GM19372 (cell line): ENCODE results near the gene SCAMP2.

ENCODE experiments used
- ATAC-seq: cut with Tn5 transposase; IDR thresholded peaks from one replicate; pipeline ENCODE4 v1.9.1; 2021; ENCODE audit warnings: mild to moderate bottlenecking, low read depth, moderate library complexity; ENCODE audit not compliant: unreplicated experiment

Gene SCAMP2

DNA sequence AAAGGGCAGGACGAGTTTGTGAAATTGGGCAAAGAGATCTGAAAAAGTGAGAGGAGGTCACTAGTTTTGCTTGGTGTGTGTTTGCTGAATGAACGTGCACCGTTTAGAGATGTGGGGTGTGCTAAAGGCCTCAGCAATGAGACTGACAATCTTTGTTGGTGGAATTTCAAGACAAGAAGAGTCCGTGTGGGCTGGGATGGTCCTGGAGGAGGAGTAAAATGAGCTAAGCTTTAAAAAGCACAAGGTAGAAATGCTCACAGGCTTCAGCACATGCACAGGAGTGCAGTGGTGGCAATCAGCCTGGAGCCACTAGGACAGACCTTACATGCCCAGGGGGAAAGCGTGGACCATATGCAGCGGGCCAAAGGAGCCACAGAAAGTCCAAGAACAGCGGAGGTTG is 48.2 kb downstream of the SCAMP2 start:
- ATAC-seq, result no peak

DNA sequence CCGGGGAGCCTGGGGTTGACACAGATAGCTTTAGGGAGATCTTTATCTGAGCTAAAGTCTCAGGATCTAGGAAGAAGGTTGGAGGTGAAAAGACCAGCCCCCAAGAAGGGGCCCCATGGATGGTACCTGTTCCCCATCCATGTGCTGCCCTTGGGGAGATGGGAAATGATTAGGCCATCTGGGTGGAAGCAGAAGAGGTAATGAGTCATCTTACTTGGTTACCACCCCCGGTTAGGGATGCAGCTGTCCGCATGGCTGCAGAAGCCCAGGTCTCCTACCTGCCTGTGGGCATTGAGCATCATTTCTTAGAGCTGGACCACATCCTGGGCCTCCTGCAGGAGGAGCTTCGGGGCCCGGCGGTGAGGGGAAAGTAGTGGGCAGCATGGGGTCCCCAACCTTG is 49.8 kb downstream of the SCAMP2 start:
- no peak for ATAC-seq

DNA sequence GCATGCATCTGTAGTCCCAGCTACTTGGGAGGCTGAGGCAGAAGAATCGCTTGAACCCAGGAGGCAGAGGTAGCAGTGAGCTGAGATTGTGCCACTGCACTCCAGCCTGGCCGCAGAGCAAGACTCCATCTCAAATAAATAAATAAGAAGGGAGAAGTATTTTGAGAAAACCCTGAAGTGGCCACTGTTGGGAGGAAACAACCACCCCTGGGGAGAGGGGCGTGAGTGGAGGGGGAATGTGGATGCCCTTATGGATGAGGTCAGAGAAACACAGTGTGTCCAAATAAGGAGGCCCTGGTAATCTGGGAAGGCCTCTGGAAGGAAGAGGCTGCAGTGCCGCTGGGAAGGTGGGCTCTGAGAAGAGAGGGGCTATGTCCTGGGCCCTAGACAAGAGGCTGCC is 50.9 kb downstream of the SCAMP2 start:
- ATAC-seq, result no peak

DNA sequence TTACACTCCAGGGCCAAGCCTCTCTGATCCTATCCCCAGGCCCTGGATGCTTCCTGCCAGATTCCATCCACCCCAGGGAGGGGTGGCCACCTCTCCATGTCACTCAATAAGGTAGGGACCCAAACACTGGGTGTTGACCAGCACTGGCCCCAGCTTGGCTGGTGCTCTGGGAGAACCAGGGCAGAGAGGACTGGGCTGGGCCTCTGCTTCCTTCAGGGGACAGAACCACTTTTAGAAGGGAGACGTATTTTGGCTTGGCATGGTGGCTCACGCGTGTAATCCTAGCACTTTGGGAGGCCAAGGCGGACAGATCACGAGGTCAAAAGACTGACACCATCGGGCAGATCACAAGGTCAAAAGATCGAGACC is 51.4 kb downstream of the SCAMP2 start:
- no peak for ATAC-seq

DNA sequence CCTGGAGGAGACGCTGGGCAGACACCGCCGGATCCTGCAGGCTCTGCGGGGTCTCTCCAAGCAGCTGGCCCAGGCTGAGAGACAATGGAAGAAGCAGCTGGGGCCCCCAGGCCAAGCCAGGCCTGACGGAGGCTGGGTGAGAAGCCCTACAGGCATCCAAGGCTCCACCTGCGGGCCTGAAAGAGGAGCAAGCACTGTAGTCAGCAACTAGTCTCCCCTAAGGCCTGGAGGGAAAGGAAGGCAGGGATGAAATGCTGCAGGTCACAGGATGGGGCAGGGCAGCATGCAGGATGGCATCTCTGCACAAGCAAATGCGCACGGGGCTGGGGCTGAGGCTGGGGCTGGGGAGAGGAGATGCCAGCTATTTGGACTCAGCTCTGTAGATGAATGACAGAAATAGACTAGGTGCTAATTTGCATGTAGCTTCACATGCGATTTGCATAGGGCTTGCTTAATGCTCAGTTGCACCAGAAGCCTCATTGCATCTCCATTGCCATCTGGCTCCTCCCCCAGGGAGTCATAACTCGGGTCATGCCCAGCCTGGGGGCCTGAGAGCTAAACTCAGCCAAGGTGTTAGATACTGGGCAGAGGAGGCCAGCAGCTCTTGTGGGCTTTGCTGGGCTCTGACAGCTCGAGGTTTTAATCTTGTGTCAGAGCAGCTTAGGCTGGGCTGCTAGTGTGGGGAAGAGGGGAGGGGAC is 51.9 kb downstream of the SCAMP2 start:
- ATAC-seq, result no peak

DNA sequence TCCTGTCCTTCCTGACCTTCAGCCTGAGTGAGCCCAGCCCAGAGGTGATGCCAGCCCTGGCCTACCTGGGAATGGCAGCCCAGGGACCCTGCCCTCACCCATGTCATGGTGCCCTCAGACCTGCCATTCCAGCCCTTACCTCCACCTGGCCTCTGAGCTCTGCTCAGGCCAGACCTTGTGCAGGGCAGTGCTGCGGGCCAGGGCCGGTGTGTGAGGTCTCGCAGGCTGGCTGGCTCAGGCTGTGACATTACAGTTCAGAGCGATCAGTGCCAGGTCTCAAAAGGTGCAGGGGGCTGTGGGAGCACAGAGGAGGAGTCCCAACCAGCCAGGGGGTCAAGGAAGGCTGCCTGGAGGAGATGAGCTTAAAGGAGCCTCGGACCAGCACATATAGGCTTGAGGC is 53.1 kb downstream of the SCAMP2 start:
- no peak for ATAC-seq

DNA sequence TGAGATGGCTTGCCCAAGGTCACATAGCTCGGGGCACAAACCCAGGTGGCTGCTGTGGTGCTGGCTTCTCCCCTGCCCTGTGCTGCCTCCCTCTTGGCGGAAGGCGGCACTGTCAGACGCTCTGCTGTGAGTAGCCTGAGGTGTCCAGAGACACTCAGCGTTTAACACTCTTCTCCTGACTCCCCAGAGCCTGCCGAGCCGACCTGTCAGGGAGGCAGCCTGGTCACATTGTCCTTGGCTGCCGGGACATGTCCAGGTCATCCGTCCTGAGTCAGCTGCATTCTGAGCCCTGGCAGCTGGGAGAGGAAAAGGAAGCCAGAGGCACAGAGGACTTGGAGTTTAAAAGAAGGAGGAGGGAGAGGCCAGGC is 55.8 kb downstream of the SCAMP2 start:
- ATAC-seq, result no peak

DNA sequence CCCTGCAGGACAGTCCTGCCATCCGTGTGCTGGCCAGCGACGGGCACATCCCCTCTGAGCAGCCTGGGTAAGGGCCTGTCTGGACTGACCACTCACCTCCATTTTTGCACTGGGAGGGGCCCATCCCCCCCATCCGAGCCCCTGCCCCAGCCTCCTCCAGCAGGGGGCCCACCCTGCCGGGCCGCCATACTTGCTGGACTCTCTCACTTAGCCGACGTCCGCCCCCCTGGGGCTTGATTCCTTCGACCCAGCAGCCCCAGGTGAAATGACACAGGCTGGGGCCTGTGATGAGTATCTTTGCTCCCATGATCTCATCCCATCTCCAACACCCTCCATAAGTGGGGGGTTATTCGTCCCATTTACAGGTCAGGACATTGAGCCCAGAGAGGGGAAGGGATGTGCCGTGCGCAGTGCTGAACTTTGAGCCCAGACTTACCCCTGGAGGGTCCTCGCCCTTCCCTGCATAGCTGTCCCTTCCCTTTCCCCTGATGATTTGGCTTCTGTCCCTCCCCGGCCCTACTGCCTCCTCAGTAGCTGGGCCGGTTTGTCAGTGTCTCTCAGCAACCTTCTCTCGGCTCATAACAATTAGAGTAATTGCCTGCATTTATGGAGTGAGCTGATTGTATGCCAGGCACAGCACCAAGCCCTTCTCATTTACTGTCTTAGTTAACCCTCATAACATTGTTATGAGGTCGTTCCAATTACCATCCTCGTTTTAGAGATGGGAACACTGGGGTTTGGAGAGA is 56.4 kb downstream of the SCAMP2 start:
- no peak for ATAC-seq

DNA sequence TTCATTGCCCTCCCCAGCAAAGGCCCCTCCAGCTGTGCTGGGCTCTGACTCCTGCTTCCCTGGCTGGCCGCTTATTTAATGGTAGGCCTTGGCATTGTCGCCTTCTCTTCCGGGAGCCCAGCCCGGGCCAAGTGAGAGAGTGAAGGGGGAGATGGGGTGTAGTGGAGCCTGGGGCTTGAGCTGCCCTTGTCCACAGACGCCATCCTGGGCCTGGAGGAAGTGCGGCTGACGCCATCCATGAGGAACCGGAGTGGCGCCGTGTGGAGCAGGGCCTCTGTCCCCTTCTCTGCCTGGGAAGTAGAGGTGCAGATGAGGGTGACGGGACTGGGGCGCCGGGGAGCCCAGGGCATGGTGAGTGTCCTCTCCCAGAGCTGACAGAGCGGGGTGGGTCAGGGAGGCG is 57.2 kb downstream of the SCAMP2 start:
- no peak for ATAC-seq

DNA sequence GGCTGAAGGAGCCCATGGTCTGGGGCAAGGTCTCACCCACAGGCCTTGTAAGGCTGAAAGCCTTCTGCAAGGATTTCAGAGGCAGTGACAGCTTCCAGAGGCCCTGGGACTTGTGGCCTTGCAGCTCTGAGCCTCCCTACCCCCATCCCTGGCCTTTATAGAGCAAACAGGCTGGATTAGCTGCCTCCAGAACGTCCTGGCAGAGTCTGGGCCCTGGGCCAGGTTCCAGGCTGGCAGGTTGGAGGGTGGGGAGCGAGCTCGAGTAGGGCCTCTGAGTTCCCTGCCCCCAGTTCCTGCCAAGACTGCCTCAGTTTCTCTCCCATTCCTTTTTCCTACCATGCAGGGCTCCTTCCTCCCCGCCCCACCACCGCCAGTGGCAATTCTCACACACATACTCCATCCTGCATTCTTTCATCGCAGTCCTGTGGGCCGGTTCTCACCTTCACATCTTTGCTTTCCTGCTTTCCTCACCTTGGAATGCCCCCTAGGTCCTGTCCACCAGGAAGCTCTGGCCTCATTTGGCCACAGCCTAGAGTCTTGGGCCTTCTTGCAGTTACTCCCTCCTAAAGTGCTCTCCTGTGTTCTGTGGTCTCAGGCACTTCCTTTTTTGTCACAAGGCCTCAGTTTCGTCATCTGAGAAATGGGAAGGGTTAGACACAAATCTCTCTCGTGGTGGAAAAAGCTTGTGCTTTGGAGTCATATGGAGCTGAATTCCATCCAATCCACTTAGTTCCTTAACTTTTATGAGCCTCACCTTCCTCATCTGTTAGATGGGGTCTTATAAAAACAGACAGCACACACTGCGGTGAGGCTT is 57.8 kb downstream of the SCAMP2 start:
- ATAC-seq, result no peak

DNA sequence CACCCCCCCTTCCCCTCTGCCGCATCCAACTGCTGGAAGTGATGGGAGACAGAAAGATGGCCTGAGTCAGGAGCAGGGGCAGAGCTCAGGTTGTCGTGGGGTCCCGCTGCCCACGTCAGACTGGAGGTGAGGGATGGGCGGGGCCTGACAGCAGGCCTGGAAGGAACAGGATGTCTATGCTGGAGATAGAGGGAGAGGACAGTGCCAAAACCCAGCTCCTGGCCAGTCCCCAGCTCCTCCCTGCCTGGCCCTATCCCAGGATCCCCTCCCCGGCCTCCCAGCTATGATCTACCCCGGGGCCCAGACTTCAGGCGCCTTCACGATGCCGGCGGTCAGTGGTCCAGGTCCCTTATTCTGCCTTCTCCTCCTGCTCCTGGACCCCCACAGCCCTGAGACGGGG is 60.6 kb downstream of the SCAMP2 start, which contains the start of gene LMAN1L:
Gene LMAN1L, plus strand, starts transcription at position 303 of the 400 bp plus-strand sequence. Its CDS starts 20 bp downstream, at position 323.
- no peak for ATAC-seq

DNA sequence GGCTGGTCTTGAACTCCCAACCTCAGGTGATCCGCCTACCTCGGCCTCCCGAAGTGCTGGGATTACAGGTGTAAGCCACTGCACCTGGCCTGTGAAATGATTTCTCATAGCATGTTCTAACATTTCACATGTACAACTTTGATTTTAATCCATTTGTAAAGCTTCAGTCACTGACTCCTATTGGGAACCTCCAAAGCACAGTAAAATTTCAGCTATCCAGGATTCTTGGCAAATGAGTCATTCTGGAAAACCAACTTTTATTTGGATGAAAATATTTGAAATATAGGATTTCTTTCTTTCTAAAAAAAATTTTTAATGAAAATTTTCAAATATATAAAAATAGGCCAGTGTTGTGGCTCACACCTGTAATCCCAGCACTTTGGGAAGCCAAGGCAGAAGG is 63.2 kb downstream of the SCAMP2 start:
- no peak for ATAC-seq

DNA sequence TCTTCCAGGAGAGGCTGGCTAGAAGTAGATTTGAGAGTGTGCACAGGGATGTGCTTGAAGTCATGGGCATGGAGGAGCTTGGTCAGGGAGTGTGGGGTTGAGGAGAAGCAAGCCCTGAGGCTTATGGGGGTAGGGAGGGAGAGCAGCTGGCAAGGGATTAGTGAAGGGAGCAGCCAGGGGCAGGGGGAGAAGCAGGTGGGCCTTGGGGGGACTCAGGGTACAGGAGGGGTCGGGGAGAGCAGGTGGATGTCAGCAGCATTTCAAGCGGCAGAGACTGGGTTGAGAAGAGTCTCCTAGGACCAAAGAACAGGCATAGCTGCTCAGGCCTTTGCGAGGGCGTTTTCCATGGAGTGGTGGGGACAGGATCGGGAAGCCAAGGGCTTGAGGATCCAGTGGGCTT is 63.9 kb downstream of the SCAMP2 start:
- ATAC-seq, result no peak

DNA sequence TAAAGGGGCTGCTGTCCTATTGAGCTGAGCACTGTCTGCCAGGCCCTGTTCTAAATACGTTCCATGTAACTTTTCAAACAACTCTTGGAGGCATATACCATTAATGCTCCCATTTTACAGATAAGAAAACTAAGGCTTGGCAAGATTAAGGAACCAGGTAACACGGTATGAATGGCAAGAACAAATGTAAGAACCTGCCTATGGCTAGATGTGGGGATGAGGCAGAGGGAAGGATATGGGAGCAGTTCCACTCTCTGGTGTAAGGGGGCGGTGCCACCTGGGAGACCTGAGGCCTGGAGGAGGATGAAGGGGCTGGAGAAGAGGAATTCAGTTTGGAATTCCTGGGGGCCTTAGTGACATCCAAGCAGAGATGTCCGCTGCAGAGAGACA is 64.3 kb downstream of the SCAMP2 start:
- no peak for ATAC-seq

DNA sequence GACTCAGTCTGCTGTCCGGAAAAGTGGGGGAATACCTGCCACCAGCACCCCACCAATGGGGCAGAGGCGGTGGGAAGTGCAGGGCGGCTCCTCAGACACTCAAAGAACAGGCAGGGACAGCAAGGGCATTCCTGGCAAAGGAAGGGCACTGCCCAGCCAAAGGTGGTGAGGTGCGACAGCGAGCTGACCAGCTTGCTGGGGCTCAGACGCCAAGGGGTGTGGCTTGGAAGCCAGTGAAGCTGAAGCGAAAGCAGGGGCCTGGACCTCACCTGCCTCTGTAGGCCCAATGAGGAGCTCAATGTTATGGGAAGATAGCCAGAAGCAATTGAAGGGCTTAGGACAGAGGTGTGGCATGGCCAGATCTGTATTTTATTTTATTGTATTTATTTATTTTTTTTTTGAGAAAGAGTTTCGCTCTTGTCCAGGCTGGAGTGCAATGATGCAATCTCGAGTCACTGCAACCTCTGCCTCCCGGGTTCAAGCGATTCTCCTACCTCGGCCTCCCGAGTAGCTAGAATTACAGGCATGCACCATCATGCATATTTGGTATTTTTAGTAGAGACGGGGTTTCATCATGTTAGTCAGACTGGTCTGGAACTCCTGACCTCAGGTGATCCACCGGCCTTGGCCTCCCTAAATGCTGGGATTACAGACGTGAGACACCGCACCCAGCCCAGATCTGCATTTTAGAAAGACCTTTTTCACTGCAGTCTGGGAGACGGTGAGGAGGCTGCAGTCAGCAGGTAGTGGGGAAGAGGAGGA is 64.9 kb downstream of the SCAMP2 start:
- ATAC-seq, result no peak

DNA sequence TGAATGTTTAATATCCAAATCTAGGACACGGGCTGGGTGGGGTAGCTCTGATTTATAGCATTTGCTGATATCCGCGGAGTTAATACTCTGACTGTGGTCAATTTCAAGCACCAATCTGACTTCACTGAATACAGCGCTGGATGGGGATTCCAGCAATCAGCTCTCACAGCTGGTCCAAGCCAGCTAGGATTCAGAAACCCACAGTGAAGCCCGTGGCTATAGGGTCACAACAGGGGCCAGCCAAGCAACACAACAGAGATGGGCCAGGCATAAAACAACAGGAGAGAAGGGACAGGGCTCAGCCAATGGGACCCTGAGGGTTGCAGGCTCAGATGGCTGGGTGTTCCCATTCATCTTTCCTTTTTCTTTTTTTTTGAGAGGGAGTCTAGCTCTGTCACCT is 65.9 kb downstream of the SCAMP2 start:
- no peak for ATAC-seq

DNA sequence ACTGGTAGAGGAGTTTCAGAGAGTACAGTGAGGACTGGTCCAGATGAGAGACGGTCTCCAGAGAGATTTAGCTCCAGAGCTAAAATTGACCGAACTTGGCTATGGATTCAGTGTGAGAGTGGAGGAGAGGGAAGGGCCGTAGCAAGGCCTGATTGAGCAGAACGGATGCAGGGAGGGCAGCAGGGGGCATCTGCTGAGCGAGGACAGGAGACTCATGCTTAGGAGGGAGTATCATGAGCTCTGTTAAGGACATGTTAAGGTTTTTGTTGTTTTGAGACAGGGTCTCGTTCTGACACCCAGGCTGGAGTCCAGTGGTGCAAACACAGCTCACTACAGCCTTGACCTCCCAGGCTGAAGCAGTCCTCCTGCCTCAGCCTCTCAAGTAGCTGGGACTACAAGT is 68.2 kb downstream of the SCAMP2 start:
- ATAC-seq, result no peak

DNA sequence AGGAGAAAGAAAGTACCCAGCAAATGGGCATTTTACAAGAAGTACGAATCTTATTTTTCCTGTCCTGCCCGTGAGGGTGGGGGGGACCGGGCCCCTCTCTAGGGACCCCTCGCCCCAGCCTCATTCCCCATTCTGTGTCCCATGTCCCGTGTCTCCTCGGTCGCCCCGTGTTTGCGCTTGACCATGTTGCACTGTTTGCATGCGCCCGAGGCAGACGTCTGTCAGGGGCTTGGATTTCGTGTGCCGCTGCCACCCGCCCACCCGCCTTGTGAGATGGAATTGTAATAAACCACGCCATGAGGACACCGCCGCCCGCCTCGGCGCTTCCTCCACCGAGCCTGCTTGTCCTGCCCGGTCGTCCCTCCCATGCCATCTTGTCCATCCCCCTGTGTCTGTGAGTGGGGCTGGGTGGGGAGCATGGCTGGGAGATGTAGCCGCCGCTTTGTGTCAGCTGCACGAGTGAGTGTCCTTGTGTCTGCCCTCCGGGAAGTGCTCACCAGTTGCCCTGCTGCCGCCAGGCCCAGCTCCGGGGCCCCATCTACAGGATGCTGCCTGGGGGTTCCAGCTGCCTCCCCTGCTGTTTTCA is 70.2 kb downstream of the SCAMP2 start:
- no peak for ATAC-seq

DNA sequence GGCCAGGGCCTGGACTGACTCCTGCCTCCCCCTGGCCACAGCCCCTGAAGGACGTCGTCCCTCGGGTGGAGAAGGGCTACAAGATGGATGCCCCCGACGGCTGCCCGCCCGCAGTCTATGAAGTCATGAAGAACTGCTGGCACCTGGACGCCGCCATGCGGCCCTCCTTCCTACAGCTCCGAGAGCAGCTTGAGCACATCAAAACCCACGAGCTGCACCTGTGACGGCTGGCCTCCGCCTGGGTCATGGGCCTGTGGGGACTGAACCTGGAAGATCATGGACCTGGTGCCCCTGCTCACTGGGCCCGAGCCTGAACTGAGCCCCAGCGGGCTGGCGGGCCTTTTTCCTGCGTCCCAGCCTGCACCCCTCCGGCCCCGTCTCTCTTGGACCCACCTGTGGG is 70.9 kb downstream of the SCAMP2 start:
- no peak for ATAC-seq

DNA sequence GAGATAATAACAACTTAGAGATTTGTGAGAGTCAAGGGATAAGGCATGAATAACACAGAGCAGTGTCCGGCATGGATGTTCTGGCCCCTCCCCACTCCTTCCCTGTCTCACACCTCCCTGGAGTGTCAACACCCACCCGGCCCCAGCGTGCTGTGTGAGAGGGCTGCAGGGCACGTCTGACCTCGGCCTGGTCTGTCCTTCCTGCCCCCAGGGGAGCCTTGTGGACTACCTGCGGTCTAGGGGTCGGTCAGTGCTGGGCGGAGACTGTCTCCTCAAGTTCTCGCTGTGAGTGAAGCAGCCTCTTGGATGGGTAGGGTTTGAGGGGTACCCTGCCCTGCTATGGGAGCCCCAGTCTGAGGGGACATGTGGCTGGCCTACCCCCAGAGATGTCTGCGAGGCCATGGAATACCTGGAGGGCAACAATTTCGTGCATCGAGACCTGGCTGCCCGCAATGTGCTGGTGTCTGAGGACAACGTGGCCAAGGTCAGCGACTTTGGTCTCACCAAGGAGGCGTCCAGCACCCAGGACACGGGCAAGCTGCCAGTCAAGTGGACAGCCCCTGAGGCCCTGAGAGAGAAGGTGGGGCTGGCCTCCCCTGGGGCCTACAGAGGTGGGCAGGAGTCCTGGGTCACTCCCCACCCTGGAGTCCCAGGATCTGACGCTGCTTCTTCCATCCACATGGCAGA is 71.7 kb downstream of the SCAMP2 start:
- ATAC-seq, result no peak
